SK-N-SH treated with all-trans-retinoic acid at 6 μM for 48 hours (cell line): ENCODE data around the gene PEX16.

Experiments
- ARNTL ChIP-seq: fragments of 450-650 bp; formaldehyde crosslinking; IDR thresholded peaks from 2 replicates; pipeline ENCODE4 v1.5.0; 2020; ENCODE audit warnings: low read depth, mild to moderate bottlenecking, moderate library complexity, borderline replicate concordance
- OSR1 ChIP-seq: fragments of 250-450 bp; sonication (Bioruptor Pico); IDR thresholded peaks from 2 replicates; pipeline ENCODE4 v1.8.0; 2022; ENCODE audit warnings: moderate library complexity, mild to moderate bottlenecking, inconsistent platforms
- PATZ1 ChIP-seq: fragments of 250-450 bp; sonication (Bioruptor Pico); IDR thresholded peaks from 2 replicates; pipeline ENCODE4 v1.8.0; 2020; ENCODE audit warnings: mild to moderate bottlenecking, moderate library complexity, borderline replicate concordance

- TF ChIP-seq OSR1 (no peak), PATZ1 (no peak), ARNTL (no peak)
Measured at GRCh38 chr11:45899448-45900174, 18.1 kb downstream of the PEX16 start.
